WTC11 (cell line): ENCODE results near the gene ZIC4. TPM values are rescaled to one million over a fixed set of nuclear protein-coding genes. Genes with fewer than 3 reads are reported as not detected.
A peak's percentile ranks its signal among the peaks of the same experiment; 100 is the strongest.

Source experiments
- AR ChIP-seq: fragments of 250-450 bp; sonication (Bioruptor Pico); IDR thresholded peaks from 2 replicates; pipeline ENCODE4 v1.9.0; 2021; ENCODE audit warnings: mild to moderate bottlenecking
- CBFB ChIP-seq: sonication (generic); formaldehyde crosslinking; IDR thresholded peaks from 2 replicates; pipeline ENCODE4 v1.8.1; 2022; ENCODE audit warnings: mild to moderate bottlenecking, low read depth, missing genetic modification reagents
- CDX4 ChIP-seq: fragments of 250-450 bp; sonication (Bioruptor Pico); IDR thresholded peaks from 2 replicates; pipeline ENCODE4 v1.9.0; 2021; ENCODE audit warnings: moderate library complexity, mild to moderate bottlenecking, inconsistent platforms, borderline replicate concordance
- CREB1 ChIP-seq: sonication (generic); formaldehyde crosslinking; IDR thresholded peaks from 2 replicates; pipeline ENCODE4 v1.8.0; 2023; ENCODE audit warnings: mild to moderate bottlenecking, missing genetic modification reagents
- CTCF ChIP-seq: fragments of 200-600 bp; IDR thresholded peaks from 2 replicates; pipeline ENCODE4 v1.8.0; 2022; ENCODE audit warnings: antibody characterized with exemption
- E2F4 ChIP-seq: sonication (generic); formaldehyde crosslinking; IDR thresholded peaks from 2 replicates; pipeline ENCODE4 v1.8.1; 2022; ENCODE audit warnings: low read depth, mild to moderate bottlenecking, moderate library complexity, missing genetic modification reagents, borderline replicate concordance
- ELF4 ChIP-seq: sonication (generic); formaldehyde crosslinking; IDR thresholded peaks from 2 replicates; pipeline ENCODE4 v1.8.1; 2022; ENCODE audit warnings: low read depth, mild to moderate bottlenecking, moderate library complexity, missing genetic modification reagents
- ERG ChIP-seq: fragments of 250-450 bp; sonication (Bioruptor Pico); IDR thresholded peaks from 2 replicates; pipeline ENCODE4 v1.8.0; 2021; ENCODE audit warnings: mild to moderate bottlenecking
- FOXJ3 ChIP-seq: sonication (generic); formaldehyde crosslinking; IDR thresholded peaks from 2 replicates; pipeline ENCODE4 v1.9.0; 2021; ENCODE audit warnings: missing genetic modification reagents, mild to moderate bottlenecking, borderline replicate concordance
- GABPB1 ChIP-seq: sonication (generic); formaldehyde crosslinking; IDR thresholded peaks from 2 replicates; pipeline ENCODE4 v1.8.1; 2023; ENCODE audit warnings: mild to moderate bottlenecking, missing genetic modification reagents
- HMGXB4 ChIP-seq: sonication (generic); formaldehyde crosslinking; IDR thresholded peaks from 2 replicates; pipeline ENCODE4 v1.8.1; 2023; ENCODE audit warnings: mild to moderate bottlenecking, moderate library complexity, missing genetic modification reagents
- NFATC4 ChIP-seq: fragments of 250-450 bp; sonication (Bioruptor Pico); IDR thresholded peaks from 2 replicates; pipeline ENCODE4 v1.9.0; 2021; ENCODE audit warnings: mild to moderate bottlenecking
- NFE2L1 ChIP-seq: sonication (generic); formaldehyde crosslinking; IDR thresholded peaks from 2 replicates; pipeline ENCODE4 v1.8.1; 2023; ENCODE audit warnings: missing genetic modification reagents
- PRDM15 ChIP-seq: sonication (generic); formaldehyde crosslinking; IDR thresholded peaks from 2 replicates; pipeline ENCODE4 v1.8.0; 2022; ENCODE audit warnings: missing genetic modification reagents
- SOX15 ChIP-seq: fragments of 250-450 bp; sonication (Bioruptor Pico); IDR thresholded peaks from 2 replicates; pipeline ENCODE4 v1.9.0; 2021; ENCODE audit warnings: mild to moderate bottlenecking
- TP53 ChIP-seq: sonication (generic); formaldehyde crosslinking; IDR thresholded peaks from 2 replicates; pipeline ENCODE4 v1.8.1; 2023; ENCODE audit warnings: mild to moderate bottlenecking, missing genetic modification reagents
- ZNF532 ChIP-seq: fragments of 250-450 bp; sonication (Bioruptor Pico); IDR thresholded peaks from 2 replicates; pipeline ENCODE4 v1.9.0; 2021; ENCODE audit warnings: mild to moderate bottlenecking, borderline replicate concordance
- total RNA-seq: library from RNA; stranded (reverse); gene quantifications from 3 replicates; pipeline ENCODE4 v1.2.3, GENCODE V29; 2021

The ZIC4 gene
- total RNA-seq, 1 experiment from 2014 or later: 3.5 TPM

GRCh38 chr3:147390589-147391569 lies 15.5 kb downstream of the ZIC4 start (continued):
- TF ChIP-seq ERG (CRISPR knock-in tag) (no peak), TP53 (CRISPR knock-in tag) (peak; percentile 91; the same call in 1 of the 2 replicates), NFATC4 (CRISPR knock-in tag) (no peak), FOXJ3 (CRISPR knock-in tag) (no peak), CBFB (no peak), ZNF532 (no peak), CTCF (no peak), CDX4 (CRISPR knock-in tag) (no peak), HMGXB4 (CRISPR knock-in tag) (peak; percentile 71; the same call in 1 of the 2 replicates), NFE2L1 (peak; percentile 80), SOX15 (CRISPR knock-in tag) (no peak), AR (CRISPR knock-in tag) (no peak), ELF4 (CRISPR knock-in tag) (0 out of 2 replicates have a peak, but pooled peaks have one; percentile 60), E2F4 (peak; percentile 92), GABPB1 (no peak), CREB1 (CRISPR knock-in tag) (0 out of 2 replicates have a peak, but pooled peaks have one; percentile 77), PRDM15 (CRISPR knock-in tag) (peak; percentile 43; the same call in 1 of the 2 replicates)
